Mammary epithelial cell (primary cell): Measurements from ENCODE around the gene RELA.

Experiments
- CTCF ChIP-seq, 2 donors: IDR thresholded peaks in 1 of 2; conservative IDR thresholded peaks in 1 of 2; 2 replicates each; pipeline ENCODE4 v1.5.1; 2011 to 2012; ENCODE audit warnings: inconsistent platforms in 2 of 2, low read length in 2 of 2, mild to moderate bottlenecking in 2 of 2, control low read depth in 1 of 2, low read depth in 1 of 2; ENCODE audit not compliant: insufficient read depth in 1 of 2; ENCODE audit errors: extremely low read depth in 1 of 2
- EZH2 ChIP-seq: IDR thresholded peaks from 2 replicates; pipeline ENCODE4 v1.6.1; 2012; ENCODE audit warnings: low read length, inconsistent platforms, borderline replicate concordance

GRCh38 chr11:65627202-65627601 lies 35.5 kb downstream of the RELA start:
- no peak for TF ChIP-seq CTCF (conservative IDR thresholded peaks at IDR 0.05 in 1 of 2, IDR thresholded peaks at IDR 0.05 in 1 of 2; ENCODE audit: extremely low read depth in 1 of 2, insufficient read depth in 1 of 2, low read depth in 1 of 2, low read length in 2 of 2)
- TF ChIP-seq EZH2 = no peak
